Naive thymus-derived CD4-positive, alpha-beta T cell (primary cell): ENCODE measurements around the gene KDM2A. TPM values are rescaled to one million over a fixed set of nuclear protein-coding genes. Genes with fewer than 3 reads are reported as not detected.
A peak's percentile ranks its signal among the peaks of the same experiment; 100 is the strongest.

Experiments
- ATAC-seq: fragments of 150-1000 bp; cut with Tn5 transposase; 2 replicates; pipeline ENCODE4 v1.10.0; 2021; ENCODE audit warnings: mild to moderate bottlenecking, moderate library complexity
- CTCF ChIA-PET: fragments of 350-600 bp; sonication (Branson Sonifier 250); formaldehyde crosslinking; loops from one replicate; lab custom pipeline; 2021; ENCODE audit warnings: antibody characterized with exemption; lab: Charles Lee
- POLR2A ChIA-PET: fragments of 350-600 bp; sonication (Branson Sonifier 250); formaldehyde crosslinking; loops from one replicate; lab custom pipeline; 2021; ENCODE audit warnings: antibody characterized with exemption, inconsistent platforms; lab: Charles Lee
- DNase-seq, 9 donors: peaks; one replicate each; pipeline versions ENCODE4 v3.0.0 to v3.0.0-alpha.2; 2020 to 2022; ENCODE audit warnings: mixed read lengths in 1 of 9
- H3K27ac ChIP-seq: one replicate; pipeline ENCODE4 v1.7.0; 2013; ENCODE audit warnings: mild to moderate bottlenecking, low read depth, low read length, moderate library complexity
- H3K27me3 ChIP-seq, 2 donors: one replicate each; pipeline ENCODE4 v1.7.0; 2013; ENCODE audit warnings: low read length in 2 of 2, mild to moderate bottlenecking in 2 of 2, moderate library complexity in 2 of 2; ENCODE audit not compliant: control insufficient read depth in 2 of 2, insufficient read depth in 2 of 2
- H3K36me3 ChIP-seq, 3 experiments: 1 replicate in 2 of 3; 2 replicates in 1 of 3; pipeline ENCODE4 v1.7.0; 2013; ENCODE audit warnings: low read length in 3 of 3, mild to moderate bottlenecking in 3 of 3, moderate library complexity in 1 of 3; ENCODE audit not compliant: insufficient read depth in 3 of 3, control insufficient read depth in 2 of 3
- H3K4me1 ChIP-seq, 2 donors: one replicate each; pipeline ENCODE4 v1.7.0; 2013; ENCODE audit warnings: low read length in 2 of 2, mild to moderate bottlenecking in 2 of 2, moderate library complexity in 1 of 2; ENCODE audit not compliant: control insufficient read depth in 2 of 2, insufficient read depth in 2 of 2
- H3K4me3 ChIP-seq: 2 replicates; pipeline ENCODE4 v1.7.0; 2013; ENCODE audit warnings: mild to moderate bottlenecking, low read length
- H3K9me3 ChIP-seq, 3 experiments: 1 replicate in 2 of 3; 2 replicates in 1 of 3; pipeline ENCODE4 v1.7.0; 2013; ENCODE audit warnings: low read length in 3 of 3; ENCODE audit not compliant: control insufficient read depth in 2 of 3
- H3K27ac Mint-ChIP-seq, 9 donors: one replicate each; pipeline ENCODE4 v1.8.0; 2020 to 2022; ENCODE audit warnings: mixed read lengths in 9 of 9, mild to moderate bottlenecking in 8 of 9, moderate library complexity in 5 of 9, inconsistent platforms in 2 of 9
- H3K27me3 Mint-ChIP-seq, 5 donors: one replicate each; pipeline ENCODE4 v1.8.0; 2021 to 2022; ENCODE audit warnings: mixed read lengths in 5 of 5, mild to moderate bottlenecking in 1 of 5
- H3K36me3 Mint-ChIP-seq, 5 donors: one replicate each; pipeline ENCODE4 v1.8.0; 2020 to 2022; ENCODE audit warnings: mixed read lengths in 5 of 5, mild to moderate bottlenecking in 3 of 5, inconsistent platforms in 1 of 5
- H3K4me1 Mint-ChIP-seq, 7 donors: one replicate each; pipeline ENCODE4 v1.8.0; 2020 to 2022; ENCODE audit warnings: mixed read lengths in 7 of 7, mild to moderate bottlenecking in 3 of 7, inconsistent platforms in 1 of 7
- H3K4me3 Mint-ChIP-seq, 10 donors: one replicate each; pipeline ENCODE4 v1.8.0; 2020 to 2022; ENCODE audit warnings: mild to moderate bottlenecking in 10 of 10, mixed read lengths in 10 of 10, moderate library complexity in 6 of 10, inconsistent platforms in 2 of 10
- H3K9me3 Mint-ChIP-seq, 11 donors: one replicate each; pipeline ENCODE4 v1.8.0; 2020 to 2022; ENCODE audit warnings: mixed read lengths in 11 of 11, mild to moderate bottlenecking in 4 of 11, inconsistent platforms in 1 of 11, moderate library complexity in 1 of 11
- intact Hi-C, 2 donors: fragments of 100-400 bp; cut with micrococcal nuclease; formaldehyde crosslinking; loops; one replicate each; pipeline ENCODE4 v1.15.1; 2023
- polyA plus RNA-seq, 2 donors: library from polyadenylated mRNA; unstranded; fragments of 300-500 nt; fragmentation: Illumina TruSeq; gene quantifications; one replicate each; pipeline ENCODE4 v1.2.3, GENCODE V29; 2021
- total RNA-seq, 6 experiments: library from RNA in 5 of 6; stranded (reverse) in 5 of 6; gene quantifications; 1 replicate in 5 of 6; 2 replicates in 1 of 6; pipeline ENCODE4 v1.2.3 and lab custom pipeline; 2021 to 2026

The KDM2A gene
- total and polyA plus RNA-seq, 7 experiments from 2014 or later = 8.7 to 298 (median 223) TPM

DNA sequence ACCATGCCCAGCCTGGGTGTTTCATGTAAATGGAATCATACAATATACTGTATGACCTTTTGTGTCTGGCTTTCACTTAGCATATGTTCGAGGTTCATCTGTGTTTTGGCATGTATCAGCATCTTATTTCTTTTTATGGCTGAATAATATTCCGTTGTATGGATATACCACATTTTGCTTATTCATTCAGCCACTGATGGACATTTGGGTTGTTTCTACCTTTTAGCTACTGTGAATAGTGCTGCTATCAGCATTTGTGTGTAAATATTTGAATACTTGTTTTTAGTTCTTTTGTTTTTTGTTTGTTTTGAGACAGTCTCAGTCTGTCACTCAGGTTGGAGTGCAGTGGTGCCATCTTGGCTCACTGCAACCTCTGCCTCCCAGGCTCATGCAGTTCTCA lies 35.7 kb downstream of the KDM2A start:
- no peaks in the 10 kb centered on the region for H3K4me1 ChIP-seq
- CTCF ChIA-PET = interaction anchor here (0.8 to 1.1 kb wide), 2 partner anchors 13 to 14 kb away, joined by 4 read pairs; no protein-coding TSS in a partner anchor
- H3K27ac Mint-ChIP-seq = peak overlapping the region in 3 of 9 donors; percentile 4 to 45 (median 25)
- H3K9me3 ChIP-seq = no peaks in the 10 kb centered on the region
- no peak for ATAC-seq
- H3K36me3 ChIP-seq = peaks cover 0 to 21% (median 9%) of the 10 kb centered on the region in 3 experiments
- H3K27me3 ChIP-seq = no peaks in the 10 kb centered on the region
- no peak for DNase-seq
- H3K36me3 Mint-ChIP-seq = peaks cover 0 to 27% (median 8%) of the 10 kb centered on the region in 5 donors
- intact Hi-C loops = no loop called here
- no peak overlapping the region for H3K4me3 Mint-ChIP-seq
- H3K4me3 ChIP-seq = no peak overlapping the region
- H3K27me3 Mint-ChIP-seq = no peaks in the 10 kb centered on the region
- H3K27ac ChIP-seq = no peak overlapping the region
- no peaks in the 10 kb centered on the region for H3K9me3 Mint-ChIP-seq
- POLR2A ChIA-PET = no interaction called here
- H3K4me1 Mint-ChIP-seq = peaks cover 12 to 30% (median 23%) of the 10 kb centered on the region in 7 donors

DNA sequence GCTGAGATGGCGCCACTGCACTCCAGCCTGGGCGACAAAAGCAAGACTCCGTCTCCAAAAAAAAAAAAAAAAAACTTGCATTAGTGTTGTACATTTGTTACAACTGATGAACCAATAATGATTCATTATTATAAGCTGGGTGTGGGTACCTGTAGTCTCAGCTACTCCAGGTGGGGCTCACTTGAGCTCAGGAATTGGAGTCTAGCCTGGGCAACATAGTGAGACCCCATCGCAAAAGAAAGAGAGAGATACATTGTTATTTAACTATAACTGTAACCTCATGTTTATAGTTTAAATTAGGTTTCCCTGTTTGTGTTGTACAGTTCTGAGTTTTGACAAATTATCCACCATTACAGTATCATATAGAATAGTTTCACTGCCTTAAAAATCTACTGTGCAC lies 38.6 kb downstream of the KDM2A start:
- H3K27me3 Mint-ChIP-seq = no peaks in the 10 kb centered on the region
- H3K4me3 ChIP-seq = no peak overlapping the region
- H3K4me1 Mint-ChIP-seq = peaks cover 22 to 49% (median 43%) of the 10 kb centered on the region in 7 donors
- H3K4me3 Mint-ChIP-seq = no peak overlapping the region
- no peak for DNase-seq
- peaks cover 0 to 17% (median 3%) of the 10 kb centered on the region in 5 donors for H3K36me3 Mint-ChIP-seq
- H3K36me3 ChIP-seq = peaks cover 0 to 7% (median 0%) of the 10 kb centered on the region in 3 experiments
- no peak for ATAC-seq
- peaks cover 0 to 6% of the 10 kb centered on the region in 2 donors for H3K4me1 ChIP-seq
- intact Hi-C loops = no loop called here
- H3K9me3 ChIP-seq = no peaks in the 10 kb centered on the region
- peak overlapping the region in 5 of 9 donors; percentile 1 to 77 (median 32) for H3K27ac Mint-ChIP-seq
- CTCF ChIA-PET = interaction anchor here (1.4 kb wide), 1 partner anchor 10 kb away, joined by 4 read pairs; no protein-coding TSS in a partner anchor
- no peak overlapping the region for H3K27ac ChIP-seq
- POLR2A ChIA-PET = no interaction called here
- H3K9me3 Mint-ChIP-seq = no peaks in the 10 kb centered on the region
- H3K27me3 ChIP-seq = no peaks in the 10 kb centered on the region

GRCh38 chr11:67158221-67158620 lies 39.2 kb downstream of the KDM2A start:
- DNase-seq (no peak), ATAC-seq (no peak)
- Mint-ChIP-seq H3K27me3 (no peaks in the 10 kb centered on the region), H3K4me1 (peaks cover 22 to 54% (median 48%) of the 10 kb centered on the region in 7 donors), H3K4me3 (no peak overlapping the region), H3K36me3 (peaks cover 0 to 18% (median 4%) of the 10 kb centered on the region in 5 donors), H3K27ac (peak overlapping the region in 7 of 9 donors; percentile 1 to 77 (median 24)), H3K9me3 (no peaks in the 10 kb centered on the region)
- intact Hi-C loops = no loop called here
- no peaks in the 10 kb centered on the region for H3K9me3 ChIP-seq
- no peaks in the 10 kb centered on the region for H3K27me3 ChIP-seq
- ChIA-PET POLR2A (no interaction called here), CTCF (no interaction called here)
- H3K4me1 ChIP-seq = peaks cover 0 to 6% of the 10 kb centered on the region in 2 donors
- no peak overlapping the region for H3K27ac ChIP-seq
- peaks cover 0 to 4% (median 0%) of the 10 kb centered on the region in 3 experiments for H3K36me3 ChIP-seq
- no peak overlapping the region for H3K4me3 ChIP-seq

DNA sequence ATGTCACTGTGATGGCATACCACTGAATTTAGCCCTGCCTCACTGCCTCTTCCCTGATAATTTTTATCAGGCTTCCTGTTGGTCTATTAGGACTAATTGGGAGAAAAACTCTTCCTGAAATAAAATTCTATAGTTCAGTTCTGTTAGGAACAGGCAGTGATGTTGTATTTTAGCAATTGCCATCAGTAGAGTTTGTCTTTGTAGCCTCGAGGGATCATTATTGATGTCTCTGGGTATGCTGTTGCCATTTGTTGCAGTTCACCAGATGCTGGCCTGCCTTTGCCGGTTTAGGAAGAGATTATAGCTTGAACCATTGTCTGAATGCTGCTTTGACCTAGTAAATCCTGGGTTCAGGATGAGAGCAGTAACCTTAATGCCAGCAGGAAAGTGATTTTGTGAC lies 41.0 kb downstream of the KDM2A start:
- ChIA-PET POLR2A (interaction anchor here (0.7 kb wide), 1 partner anchor 19 kb away, joined by 3 read pairs; no protein-coding TSS in a partner anchor), CTCF (interaction anchor here (0.6 kb wide), 1 partner anchor 264 kb away, joined by 4 read pairs; no protein-coding TSS in a partner anchor)
- intact Hi-C loops = loop anchor here in 1 of 2 donors (5.0 kb wide), 1 partner anchor 38 kb away; no protein-coding TSS in a partner anchor
- Mint-ChIP-seq H3K4me3 (no peak overlapping the region), H3K27ac (peak overlapping the region in 7 of 9 donors; percentile 7 to 87 (median 43)), H3K27me3 (no peaks in the 10 kb centered on the region), H3K4me1 (peaks cover 21 to 68% (median 55%) of the 10 kb centered on the region in 7 donors), H3K36me3 (peaks cover 0 to 22% (median 3%) of the 10 kb centered on the region in 5 donors), H3K9me3 (no peaks in the 10 kb centered on the region)
- no peak overlapping the region for H3K4me3 ChIP-seq
- H3K4me1 ChIP-seq = peaks cover 0 to 6% of the 10 kb centered on the region in 2 donors
- H3K36me3 ChIP-seq = no peaks in the 10 kb centered on the region
- ATAC-seq (no peak), DNase-seq (no peak)
- H3K9me3 ChIP-seq = no peaks in the 10 kb centered on the region
- H3K27ac ChIP-seq = no peak overlapping the region
- no peaks in the 10 kb centered on the region for H3K27me3 ChIP-seq

DNA sequence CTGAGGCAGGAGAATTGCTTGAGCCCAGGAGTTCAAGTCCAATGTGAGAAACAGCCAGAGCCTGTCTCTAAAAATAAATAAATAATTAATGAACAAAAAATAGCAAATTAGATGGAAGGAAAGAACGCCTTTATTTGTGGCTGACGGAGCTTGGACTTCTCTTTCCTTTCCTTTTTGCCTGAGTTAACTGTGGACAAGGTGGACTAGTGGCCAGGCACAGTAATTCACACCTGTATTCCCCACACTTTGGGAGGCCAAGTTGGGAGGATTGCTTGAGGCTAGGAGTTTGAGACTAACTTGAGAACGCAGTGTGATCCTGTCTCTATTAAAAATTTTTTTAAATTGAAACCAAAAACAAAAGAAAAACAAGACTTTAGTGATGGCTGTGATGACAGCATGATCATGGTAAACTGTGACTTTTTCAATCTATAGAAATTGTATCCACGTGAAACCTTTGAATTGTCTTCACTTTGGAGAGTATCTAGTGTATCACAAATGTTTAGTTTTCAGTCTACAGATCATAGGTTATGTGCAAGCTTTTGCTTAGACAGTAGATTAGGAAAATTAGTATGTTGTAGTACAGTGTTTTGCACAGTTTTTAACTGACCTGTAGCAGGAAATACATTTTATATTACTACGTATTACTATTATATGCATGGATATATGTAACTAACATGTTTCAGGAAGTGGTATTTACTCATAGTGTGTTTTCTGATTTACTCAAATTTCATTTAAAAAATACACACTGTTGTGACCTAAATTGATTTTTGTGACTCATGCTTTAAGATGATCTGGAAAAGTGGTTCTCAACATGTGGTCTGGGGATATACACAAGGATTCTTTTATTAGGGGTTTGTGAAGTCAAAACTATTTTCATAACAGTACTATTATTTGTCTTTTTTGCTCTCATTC lies 42.1 kb downstream of the KDM2A start:
- peaks cover 21 to 78% (median 62%) of the 10 kb centered on the region in 7 donors for H3K4me1 Mint-ChIP-seq
- H3K36me3 Mint-ChIP-seq = peaks cover 0 to 22% (median 3%) of the 10 kb centered on the region in 5 donors

GRCh38 chr11:67163006-67163405 lies 43.9 kb downstream of the KDM2A start:
- peaks cover 27 to 83% (median 69%) of the 10 kb centered on the region in 7 donors for H3K4me1 Mint-ChIP-seq
- no peak overlapping the region for H3K4me3 ChIP-seq
- H3K9me3 ChIP-seq = no peaks in the 10 kb centered on the region
- H3K36me3 Mint-ChIP-seq = peaks cover 0 to 16% (median 3%) of the 10 kb centered on the region in 5 donors
- no peak overlapping the region for H3K27ac ChIP-seq
- peak overlapping the region in 6 of 9 donors; percentile 1 to 67 (median 24) for H3K27ac Mint-ChIP-seq
- no peak overlapping the region for H3K4me3 Mint-ChIP-seq
- H3K27me3 ChIP-seq = no peaks in the 10 kb centered on the region
- no peaks in the 10 kb centered on the region for H3K27me3 Mint-ChIP-seq
- DNase-seq = no peak
- ChIA-PET POLR2A (interaction anchor here (0.6 kb wide), 1 partner anchor 47 kb away, joined by 4 read pairs; no protein-coding TSS in a partner anchor), CTCF (no interaction called here)
- no peaks in the 10 kb centered on the region for H3K36me3 ChIP-seq
- no peaks in the 10 kb centered on the region for H3K9me3 Mint-ChIP-seq
- intact Hi-C loops = loop anchor here in 1 of 2 donors (5.0 kb wide), 1 partner anchor 41 kb away; no protein-coding TSS in a partner anchor
- peaks cover 0 to 6% of the 10 kb centered on the region in 2 donors for H3K4me1 ChIP-seq
- ATAC-seq = no peak

More for the DNA sequence above, 42.1 kb downstream of the KDM2A start:
- Mint-ChIP-seq H3K27me3 (no peaks in the 10 kb centered on the region), H3K27ac (peak overlapping the region in 8 of 9 donors; percentile 31 to 76 (median 46)), H3K4me3 (no peak overlapping the region), H3K9me3 (no peaks in the 10 kb centered on the region)
- intact Hi-C loops = loop anchor here in 1 of 2 donors (5.0 kb wide), 1 partner anchor 39 kb away; no protein-coding TSS in a partner anchor
- CTCF ChIA-PET = interaction anchor here (0.6 to 0.8 kb wide), 3 partner anchors 29 to 87 kb away, joined by 3 to 4 read pairs (median 3); no protein-coding TSS in a partner anchor
- H3K36me3 ChIP-seq = no peaks in the 10 kb centered on the region
- POLR2A ChIA-PET = interaction anchor here (0.6 kb wide), 1 partner anchor 9 kb away, joined by 3 read pairs; no protein-coding TSS in a partner anchor
- DNase-seq (no peak), ATAC-seq (no peak)
- peaks cover 0 to 6% of the 10 kb centered on the region in 2 donors for H3K4me1 ChIP-seq
- H3K9me3 ChIP-seq = no peaks in the 10 kb centered on the region
- H3K4me3 ChIP-seq = no peak overlapping the region
- no peak overlapping the region for H3K27ac ChIP-seq
- H3K27me3 ChIP-seq = no peaks in the 10 kb centered on the region
